Hematopoietic multipotent progenitor cell treated with erythropoietin and hydrocortisone succinate and interleukin-3 and kit ligand, for 4 days (in vitro differentiated cells): Measurements from ENCODE around the gene MUC20.
"Not testable (repeated sequence)": the region's sequence is repeated elsewhere in the genome, so short reads cannot be mapped to it uniquely, and the experiment has no call there.

Experiments used
- DNase-seq: peaks from one replicate; pipeline ENCODE4 v3.0.0-alpha.2; 2015

Gene MUC20

DNA sequence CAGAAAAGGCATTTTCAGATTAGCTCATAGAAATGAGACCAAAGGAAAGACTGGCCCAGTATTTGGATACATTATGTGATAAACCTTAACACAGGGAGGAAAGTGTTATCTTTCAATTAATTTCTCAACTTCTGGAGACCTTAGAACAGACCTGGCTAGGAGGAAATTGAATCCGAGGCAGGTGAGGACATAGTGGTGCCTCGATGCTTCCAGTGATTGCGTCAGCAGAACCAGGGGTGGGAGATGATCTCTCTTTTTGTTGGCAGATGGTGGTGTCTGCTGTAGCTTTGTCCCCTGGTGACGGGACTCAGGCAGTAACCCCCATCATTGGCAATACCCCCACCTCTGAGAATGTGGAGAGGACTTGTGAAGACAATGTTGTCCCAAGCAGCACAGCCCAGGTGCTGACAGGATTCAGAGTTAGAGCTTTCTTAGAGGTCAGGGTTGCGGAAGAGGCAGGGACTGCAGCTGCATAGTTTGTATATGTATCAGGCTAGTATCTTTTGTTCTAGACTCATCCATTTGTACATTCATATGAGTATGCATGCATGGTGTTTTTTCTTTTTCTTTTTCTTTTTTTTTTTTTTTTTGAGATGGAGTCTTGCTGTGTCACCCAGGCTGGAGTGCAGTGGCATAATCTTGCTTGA lies 27.9 kb upstream of the MUC20 start:
- no peak for DNase-seq

DNA sequence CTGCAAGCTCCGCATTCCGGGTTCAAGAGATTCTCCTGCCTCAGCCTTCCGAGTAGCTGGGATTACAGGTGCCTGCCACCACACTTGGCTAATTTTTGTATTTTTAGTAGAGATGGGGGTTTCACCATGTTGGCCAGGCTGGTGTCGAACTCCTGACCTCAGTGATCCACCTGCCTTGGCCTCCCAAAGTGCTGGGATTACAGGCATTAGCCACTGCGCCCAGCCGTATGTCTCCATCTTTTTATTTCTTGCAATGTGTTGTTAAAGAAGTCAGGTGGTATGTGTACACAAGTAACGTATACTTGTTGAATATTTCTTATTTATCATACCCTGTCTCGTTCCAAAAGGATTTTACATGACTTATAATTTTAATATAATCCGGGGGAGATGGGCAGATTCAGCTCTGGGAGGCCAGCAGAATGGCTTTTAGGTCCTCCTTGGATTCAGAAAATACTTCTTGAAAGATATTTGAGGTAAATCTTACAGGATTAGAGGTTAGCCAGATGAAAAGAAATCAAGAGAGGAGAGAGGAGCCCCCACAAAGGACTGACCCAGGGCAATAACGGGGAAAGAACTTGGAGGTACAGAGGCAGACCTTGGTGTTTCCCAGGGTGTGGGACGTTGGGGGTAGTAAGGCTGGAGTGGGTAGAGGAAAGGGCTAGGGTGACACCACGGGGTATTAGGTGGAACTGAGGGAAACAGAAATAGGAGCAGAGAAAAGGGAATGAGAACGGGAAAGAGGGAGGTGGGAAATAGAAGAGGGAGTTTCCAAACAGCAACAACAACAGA lies 27.2 kb upstream of the MUC20 start:
- no peak for DNase-seq

DNA sequence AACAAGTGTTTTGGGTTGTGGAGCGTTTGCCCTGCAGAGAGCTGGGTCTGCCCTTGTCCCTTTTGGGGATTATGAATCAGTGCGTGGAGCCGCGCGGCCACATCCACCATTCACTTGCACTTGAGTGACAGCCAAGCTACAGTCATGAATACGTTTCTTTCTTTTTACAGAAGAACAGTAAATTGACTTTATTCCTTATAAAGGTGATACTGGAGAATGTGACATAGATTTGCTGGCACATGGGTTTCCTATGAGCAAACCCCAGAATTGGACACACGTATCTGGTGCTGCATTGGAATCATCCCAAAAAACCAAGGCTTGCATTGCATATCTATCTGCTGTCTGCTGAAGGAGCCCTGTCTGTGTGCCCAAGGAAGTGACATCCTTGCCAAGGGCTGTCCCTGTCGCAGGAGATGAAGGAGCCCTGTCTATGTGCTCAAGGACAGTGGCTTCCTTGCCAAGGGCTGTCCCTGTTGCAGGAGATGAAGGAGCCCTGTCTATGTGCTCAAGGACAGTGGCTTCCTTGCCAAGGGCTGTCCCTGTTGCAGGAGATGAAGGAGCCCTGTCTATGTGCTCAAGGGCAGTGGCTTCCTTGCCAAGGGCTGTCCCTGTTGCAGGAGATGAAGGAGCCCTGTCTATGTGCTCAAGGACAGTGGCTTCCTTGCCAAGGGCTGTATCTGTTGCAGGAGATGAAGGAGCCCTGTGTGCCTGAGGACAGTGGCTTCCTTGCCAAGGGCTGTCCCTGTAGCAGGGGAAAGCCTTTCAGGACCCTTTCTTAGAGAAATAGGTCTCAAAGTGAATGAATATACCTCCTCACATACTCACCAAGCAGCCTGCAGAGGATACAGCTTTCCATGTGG lies 26.3 kb upstream of the MUC20 start:
- not testable (repeated sequence) for DNase-seq

DNA sequence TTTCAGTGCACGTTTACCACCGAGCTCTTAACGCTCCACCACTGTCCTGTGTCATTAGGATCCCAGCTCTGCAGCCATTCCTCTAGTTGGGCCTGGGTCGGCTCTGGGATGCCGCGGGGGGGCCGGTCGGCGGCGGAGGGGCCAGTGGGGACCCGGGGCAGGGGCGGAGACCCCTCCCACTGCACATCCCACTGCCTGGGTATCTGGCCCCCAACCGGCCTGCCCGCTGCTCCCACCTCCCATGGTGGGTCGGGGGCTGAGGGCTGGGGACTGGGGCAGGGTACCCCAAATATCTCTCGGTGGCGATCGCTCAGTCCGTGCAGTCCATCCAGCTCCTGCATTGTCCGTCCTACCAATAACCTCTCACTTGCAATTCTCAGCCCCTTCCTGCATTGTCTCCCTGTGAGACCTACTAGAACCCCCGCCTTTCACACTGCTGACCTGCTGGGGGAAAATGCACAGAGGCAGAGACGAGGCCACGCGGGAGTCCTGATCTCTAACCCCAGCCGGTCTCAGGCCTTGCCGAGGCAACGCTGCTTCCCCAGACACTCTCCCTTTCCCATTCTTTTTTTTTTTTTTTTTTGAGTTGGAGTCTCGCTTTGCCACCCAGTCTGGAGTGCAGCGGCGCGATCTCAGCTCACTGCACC lies 24.0 kb upstream of the MUC20 start:
- DNase-seq: no peak

DNA sequence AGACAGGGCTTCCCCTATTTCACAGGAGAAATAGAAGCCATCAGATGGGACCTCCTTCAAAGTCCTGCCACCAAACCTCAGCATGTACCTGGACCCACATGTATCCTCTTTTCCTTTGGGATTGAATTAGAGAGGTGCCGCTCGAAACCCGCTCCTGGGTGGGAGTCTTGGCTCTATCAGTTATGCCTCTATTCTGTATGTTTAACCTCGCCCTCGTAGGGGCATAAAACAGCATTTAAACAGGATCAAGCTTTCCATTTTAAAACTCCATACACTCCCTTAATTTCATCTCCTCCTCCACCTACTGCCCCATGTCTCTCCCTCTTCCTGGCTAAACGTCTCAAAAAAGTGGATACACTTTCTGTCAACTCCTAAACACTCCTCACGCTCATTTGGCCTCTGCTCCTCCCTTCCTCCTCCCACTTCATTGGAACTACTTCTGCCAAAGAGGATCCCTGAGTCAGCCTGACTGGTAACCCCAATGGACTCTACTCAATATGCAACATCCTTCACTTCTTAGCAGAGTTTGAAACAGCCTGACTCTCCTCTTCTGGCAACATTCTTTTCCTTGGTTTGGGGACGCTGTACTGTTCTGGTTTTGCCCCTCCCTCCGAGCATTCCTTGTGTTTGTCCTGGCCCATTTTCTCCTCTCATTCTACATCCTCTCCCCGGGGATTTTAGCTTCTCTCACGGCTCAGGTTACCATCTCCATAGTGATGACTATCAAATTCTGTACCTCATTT lies 23.0 kb upstream of the MUC20 start:
- no peak for DNase-seq

DNA sequence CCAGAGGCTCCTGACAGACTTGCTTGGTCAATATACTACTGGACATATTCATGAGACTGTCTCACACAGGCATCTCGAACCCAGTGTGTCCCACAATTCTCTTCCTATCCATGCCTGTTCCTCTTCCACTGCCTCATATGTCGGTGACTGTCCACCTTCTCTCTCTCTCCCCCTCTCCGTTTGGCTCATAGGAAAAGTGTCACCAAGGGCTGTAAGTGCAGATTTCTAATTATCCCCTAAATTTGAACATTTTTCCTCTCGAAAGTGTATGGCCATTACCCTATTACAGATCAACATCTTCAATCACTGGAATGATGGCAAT lies 22.5 kb upstream of the MUC20 start:
- no peak for DNase-seq

DNA sequence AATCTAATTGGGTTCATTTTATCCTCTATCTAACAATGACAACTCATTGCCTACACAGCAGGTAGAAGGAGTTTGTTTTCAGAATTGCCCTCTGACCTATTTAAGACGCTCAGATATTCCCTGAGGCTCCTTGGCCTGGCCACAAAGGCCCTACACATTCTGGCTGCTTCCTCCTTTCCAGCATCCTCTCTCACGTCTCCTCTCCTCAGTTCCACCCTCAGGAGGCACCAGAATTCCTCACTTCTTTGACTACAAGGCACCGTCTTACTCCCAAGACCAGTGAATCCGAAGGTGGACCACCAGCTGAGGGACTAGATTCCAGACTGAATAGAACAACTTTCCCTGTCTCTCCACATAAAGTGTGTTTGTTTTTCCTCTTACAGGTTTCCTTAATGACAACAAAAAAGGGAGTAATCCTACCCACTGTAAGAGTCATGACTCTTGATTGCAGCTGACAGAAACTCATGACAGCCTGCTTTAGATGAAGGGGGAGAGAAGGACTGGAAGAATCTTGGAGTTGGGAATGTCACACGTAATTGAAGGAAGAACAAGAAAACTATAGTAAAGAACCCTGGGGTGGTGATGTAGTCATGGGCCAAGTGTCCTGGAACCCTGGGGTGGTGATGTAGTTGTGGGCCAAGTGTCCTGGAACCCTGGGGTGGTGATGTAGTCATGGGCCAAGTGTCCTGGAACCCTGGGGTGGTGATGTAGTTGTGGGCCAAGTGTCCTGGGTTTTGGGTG lies 22.0 kb upstream of the MUC20 start:
- DNase-seq: no peak

DNA sequence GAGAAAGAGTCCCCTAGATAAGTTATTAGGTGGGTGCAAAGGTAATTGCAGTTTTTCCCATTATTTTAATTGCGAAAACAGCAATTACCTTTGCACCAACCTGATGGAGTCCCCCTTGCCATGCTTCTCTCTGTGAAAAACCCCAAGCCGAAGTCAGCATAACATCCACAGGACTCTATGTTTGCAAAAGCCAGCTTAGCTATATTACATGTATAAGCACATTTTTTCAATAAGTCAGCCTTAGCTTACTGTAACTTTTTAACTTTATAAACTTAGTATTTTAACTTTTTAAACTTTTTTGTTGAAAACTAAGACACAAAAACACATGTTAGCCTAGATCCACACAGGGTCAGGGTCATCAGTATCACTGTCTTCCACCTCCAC lies 21.4 kb upstream of the MUC20 start:
- no peak for DNase-seq

DNA sequence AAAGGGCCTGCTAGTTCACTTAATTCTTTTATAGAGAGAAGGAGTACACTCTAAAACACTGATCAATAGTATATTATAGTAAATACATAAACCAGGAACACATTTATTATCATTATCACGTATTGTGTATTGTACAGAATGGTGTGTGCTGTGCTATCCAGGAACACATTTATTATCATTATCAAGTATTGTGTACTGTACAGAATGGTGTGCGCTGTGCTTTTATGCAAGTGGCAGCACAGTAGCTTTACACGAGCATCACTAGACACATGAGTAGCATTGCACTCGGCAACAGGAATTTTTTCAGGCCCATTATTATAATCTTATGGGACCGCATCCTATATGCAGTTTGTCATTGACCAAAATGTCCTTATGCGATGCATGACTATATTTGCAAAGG lies 20.9 kb upstream of the MUC20 start:
- no peak for DNase-seq

DNA sequence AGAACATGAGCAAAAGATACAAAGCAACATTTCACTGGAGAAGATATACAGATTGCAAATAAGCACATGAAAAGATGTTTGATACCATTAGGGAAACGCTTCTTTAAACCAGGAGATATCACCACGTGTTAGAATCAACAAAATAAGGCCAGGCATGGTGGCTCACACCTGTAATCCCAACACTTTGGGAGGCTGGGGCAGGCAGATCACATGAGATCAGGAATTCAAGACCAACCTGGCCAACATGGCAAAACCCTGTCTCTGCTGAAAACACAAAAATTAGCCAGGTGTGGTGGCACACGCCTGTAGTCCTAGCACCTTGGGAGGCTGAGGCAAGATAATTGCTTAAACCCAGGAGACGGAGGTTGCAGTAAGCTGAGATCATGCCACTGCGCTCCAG lies 20.5 kb upstream of the MUC20 start:
- no peak for DNase-seq

DNA sequence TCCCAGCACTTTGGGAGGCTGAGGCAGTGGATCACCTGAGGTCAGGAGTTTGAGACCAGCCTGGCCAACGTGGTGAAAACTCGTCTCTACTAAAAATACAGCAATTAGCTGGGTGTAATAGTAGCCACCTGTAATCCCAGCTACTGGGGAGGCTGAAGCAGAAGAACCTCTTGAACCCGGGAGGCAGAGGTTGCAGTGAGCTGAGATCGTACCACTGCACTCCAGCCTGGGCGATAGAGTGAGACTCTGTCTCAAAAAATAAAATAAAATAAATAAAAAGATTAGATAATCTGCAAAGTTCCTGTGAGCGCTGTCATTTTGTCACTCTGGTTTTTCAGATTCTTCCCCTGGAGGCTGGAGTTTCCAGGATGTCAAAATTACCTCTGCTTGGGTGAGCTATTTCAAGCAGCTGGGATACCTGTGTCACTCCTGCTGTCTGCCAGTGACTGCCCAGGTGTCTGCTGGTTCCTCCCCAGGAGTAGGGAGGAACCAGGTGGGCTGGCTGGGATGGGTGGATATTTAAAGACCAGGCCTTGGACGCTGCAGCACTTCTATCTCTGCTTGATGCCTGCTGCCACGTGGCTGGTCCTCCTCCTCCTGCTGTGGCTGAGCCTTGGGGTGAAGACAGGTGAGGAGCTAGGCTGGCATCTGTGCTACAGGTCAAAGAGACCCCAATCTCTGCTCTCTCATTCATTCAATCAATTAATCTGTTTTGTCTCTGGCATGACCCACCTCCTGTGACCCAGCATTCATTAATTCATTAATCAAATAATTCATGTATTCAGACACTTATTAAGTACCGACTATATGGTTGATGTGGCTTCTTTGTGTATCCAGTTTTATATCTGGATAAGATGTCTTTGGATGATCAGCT lies 19.5 kb upstream of the MUC20 start:
- no peak for DNase-seq

DNA sequence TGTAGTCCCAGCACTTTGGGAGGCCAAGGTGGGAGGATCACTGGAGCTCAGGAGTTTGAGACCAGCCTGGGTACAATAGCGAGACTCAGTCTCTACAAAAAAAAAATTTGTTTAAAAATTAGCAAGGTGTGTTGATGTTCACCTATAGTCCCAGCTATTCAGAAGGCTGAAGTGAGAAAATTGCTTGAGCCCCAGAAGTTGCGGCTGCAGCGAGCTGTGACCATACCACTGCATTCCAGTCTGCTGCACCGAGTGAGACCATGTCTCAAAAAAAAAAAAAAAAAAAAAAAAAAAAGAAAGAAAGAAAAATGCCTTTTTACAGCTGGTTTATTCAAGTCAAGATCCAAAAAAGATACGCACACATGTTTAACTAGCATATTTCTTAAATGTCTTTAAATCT lies 17.0 kb upstream of the MUC20 start:
- no peak for DNase-seq

DNA sequence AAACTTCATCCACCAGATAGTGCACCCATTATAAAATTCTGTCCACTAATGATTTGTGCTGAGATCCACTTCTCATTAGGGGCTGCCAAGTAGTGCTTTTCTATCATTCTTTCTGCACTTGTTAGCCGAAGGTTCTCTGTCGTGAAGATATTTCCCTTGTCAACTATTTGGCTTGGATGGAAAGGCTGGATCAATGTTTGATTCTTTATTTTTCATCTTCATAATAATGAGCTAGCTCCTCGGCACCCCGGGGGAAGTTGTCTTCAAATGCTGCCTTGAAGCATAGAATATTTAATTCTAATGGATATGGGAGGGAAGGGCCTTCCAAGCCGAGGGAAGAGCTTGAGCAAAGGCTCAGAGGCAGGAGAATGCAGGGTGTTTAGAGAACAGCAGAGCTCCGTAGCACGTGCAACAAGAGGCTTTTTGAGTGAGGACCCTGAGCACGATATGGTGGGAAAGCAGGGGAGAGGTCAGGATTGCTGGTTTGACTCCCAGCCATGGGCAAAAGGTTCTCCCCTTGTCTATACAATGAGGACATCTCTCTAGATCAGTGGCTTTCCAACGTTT lies 16.3 kb upstream of the MUC20 start:
- DNase-seq: no peak

DNA sequence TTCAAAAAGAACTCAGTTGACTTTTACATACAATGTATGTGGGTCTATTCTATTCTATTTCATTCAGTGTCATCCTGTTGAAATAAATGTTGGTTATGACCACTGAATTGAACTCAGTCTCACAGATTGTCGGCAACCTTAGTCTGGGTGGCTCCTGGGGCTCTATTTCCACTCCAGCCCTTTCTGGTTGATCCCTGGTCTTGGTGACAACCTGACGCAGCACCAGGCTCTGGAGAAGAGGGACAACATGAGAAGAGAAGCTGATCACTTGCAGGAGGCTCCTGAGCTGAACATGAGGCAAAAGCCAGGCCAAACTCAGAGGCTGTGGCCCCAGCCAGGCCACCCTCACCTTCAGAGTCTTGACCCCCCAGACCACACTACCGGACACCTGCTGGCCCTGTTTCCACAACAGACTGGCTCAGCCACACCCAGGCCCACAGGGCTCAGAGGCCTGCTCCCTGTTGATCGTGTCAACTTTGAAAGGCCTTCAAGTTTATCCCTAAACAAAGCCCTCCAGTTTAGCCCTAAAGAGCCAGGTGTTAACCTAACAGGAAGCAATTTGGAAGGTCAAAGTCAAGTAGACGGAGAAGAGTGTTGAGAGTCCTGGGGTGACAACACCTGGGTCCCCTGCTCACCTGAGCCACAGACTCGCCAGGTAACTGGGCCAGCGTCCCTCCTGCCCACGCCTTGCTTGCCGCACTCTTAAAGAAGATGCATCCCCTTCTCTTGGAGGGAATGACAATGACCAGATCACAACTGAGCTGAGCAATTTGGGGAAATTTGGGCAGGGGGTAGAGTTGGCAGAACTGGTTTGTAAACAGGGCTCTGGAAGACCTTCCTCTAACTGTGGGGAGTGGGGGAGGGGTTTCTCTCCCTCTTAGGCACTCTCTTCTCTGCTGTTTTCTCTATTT lies 15.4 kb upstream of the MUC20 start:
- no peak for DNase-seq

DNA sequence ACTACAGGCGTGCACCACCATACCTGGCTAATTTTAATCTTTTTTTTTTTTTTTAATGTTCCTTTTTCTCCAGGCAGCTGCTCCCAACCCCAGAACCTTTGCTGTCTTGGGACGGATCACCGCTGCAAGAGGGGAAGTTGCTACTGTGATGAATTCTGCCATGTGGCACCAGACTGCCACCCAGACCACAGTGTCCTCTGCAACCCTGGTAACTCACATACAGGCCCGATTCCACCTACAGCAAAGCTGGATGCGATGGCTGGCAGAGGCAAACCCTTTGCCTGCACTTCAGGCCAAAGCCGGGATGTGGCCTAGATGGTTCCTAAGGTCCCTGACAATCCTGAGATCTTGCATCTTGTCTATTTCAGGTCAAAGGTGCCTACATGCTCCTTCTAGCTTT lies 12.7 kb upstream of the MUC20 start:
- no peak for DNase-seq

DNA sequence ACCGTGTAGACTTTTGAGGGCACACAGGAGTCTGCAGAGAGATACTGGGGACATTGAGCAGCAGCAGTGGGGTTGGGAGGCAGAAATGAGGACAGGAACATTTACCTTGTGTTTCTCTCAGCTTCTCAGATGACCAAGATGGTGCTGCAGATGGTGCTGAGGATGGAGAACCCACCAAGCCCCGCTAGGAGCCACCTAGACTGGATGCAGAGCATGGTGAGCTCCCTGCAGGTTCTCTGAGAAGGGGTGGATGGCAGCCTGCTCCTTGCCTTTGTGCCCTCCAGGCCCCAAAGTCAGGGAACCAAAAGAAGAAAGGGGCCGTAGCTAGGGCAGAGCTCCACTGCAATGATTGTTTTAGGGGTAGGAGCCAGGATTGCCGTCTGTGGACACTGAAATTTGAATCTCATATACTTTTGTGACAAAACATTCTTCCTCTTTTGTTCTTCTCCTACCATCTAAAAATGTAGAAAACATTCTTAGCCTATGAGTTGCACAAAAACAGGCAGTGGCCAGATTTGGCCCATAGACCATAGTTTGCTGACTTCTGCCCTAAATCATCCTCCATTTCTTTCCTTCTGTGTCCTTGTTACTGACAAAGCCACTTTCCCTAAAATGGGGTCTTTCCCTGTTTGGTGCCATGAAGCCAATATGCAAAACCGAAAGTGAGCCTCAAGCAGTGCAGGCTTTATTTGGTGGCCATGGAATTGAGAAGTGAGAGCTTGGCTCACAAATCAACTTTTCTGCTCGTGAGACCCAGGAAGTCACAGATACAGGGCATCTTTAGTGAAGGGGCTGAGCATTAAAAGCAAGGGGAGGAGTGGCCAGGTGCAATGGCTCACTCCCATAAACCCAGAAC lies 11.9 kb upstream of the MUC20 start:
- DNase-seq: no peak

DNA sequence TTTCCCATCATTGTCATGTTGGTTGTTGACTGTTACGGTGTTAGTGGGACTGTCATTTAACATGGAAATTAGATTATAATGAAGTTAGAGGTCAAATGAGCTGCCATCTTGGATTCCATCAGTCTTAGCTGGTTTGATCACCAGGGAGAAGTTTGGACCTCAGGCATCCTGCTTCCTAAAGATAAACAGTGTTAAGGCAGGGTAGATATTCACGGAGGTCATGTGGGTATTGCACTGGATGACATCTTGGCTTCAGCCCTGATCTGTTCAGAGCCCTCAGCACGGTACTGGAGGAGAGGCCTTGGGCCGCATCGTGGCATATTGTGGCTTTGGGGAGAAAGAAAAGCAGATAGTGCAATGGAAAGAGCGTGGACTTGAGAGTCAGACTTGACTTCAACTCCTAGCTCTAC lies 11.1 kb upstream of the MUC20 start:
- DNase-seq: peak; percentile 42

DNA sequence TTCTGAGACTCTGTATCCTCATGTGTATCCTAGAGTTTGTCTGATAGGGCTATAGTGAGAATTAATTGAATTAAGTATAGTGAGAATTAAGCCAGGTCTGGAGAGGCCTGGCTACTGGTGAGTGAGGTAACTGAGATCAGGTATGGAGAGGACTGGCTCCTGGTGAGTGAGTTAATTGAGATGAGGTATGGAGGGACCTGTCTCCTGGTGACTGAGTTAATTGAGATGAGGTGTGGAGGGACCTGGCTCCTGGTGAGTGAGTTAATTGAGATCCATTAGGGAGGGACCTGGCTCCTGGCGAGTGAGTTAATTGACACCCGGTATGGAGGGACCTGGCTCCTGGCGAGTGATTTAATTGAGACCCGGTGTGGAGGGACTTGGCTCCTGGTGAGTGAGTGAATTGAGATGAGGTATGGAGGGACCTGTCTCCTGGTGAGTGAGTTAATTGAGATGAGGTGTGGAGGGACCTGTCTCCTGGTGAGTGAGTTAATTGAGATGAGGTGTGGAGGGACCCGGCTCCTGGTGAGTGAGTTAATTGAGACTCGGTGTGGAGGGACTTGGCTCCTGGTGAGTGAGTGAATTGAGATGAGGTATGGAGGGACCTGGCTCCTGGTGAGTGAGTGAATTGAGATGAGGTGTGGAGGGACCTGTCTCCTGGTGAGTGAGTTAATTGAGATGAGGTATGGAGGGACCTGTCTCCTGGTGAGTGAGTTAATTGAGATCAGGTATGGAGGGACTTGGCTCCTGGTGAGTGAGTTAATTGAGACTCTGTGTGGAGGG lies 10.5 kb upstream of the MUC20 start:
- DNase-seq: not testable (repeated sequence)
